GM12891 (cell line): Measurements from ENCODE around the gene DIP2B.

Experiments used
- DNase-seq: peaks from one replicate; pipeline ENCODE4 v3.0.0; 2011; ENCODE audit warnings: low spot score; ENCODE audit not compliant: insufficient read length
- FAIRE-seq: peaks from 2 replicates; lab custom pipeline; 2011; peaks lifted over from hg19 to GRCh38; lab: Jason Lieb, UNC
- PAX5 ChIP-seq: IDR thresholded peaks from 2 replicates; pipeline ENCODE4 v1.6.1; 2011; ENCODE audit warnings: low read length, moderate library complexity, mild to moderate bottlenecking; ENCODE audit not compliant: insufficient read depth, severe bottlenecking
- POLR2A ChIP-seq: IDR thresholded peaks from 2 replicates; pipeline ENCODE4 v1.6.1; 2011; ENCODE audit warnings: low read depth, low read length, control low read depth
- POLR2AphosphoS5 ChIP-seq: IDR thresholded peaks from 2 replicates; pipeline ENCODE4 v1.6.1; 2011; ENCODE audit warnings: low read depth, low read length, control low read depth
- POU2F2 ChIP-seq: IDR thresholded peaks from 2 replicates; pipeline ENCODE4 v1.6.1; 2011; ENCODE audit warnings: low read depth, mild to moderate bottlenecking, control low read depth, low read length, moderate library complexity
- SPI1 ChIP-seq: IDR thresholded peaks from 2 replicates; pipeline ENCODE4 v1.6.1; 2011; ENCODE audit warnings: low read depth, low read length, control low read depth
- TAF1 ChIP-seq: IDR thresholded peaks from 2 replicates; pipeline ENCODE4 v1.6.1; 2011; ENCODE audit warnings: low read depth, low read length, control low read depth

Gene DIP2B

GRCh38 chr12:50640321-50640939, 135.6 kb downstream of the DIP2B start:
- no peak for FAIRE-seq
- TF ChIP-seq TAF1 (no peak), POU2F2 (no peak), SPI1 (no peak), POLR2A (no peak), POLR2AphosphoS5 (no peak), PAX5 (no peak)
- no peak for DNase-seq

- no peak for TF ChIP-seq SPI1
- TF ChIP-seq POU2F2: no peak
- no peak for TF ChIP-seq POLR2AphosphoS5
- no peak for TF ChIP-seq POLR2A
- TF ChIP-seq PAX5: no peak
- TF ChIP-seq TAF1: no peak
- no peak for DNase-seq
- FAIRE-seq: no peak
These were observed 136.8 kb downstream of the DIP2B start for GRCh38 chr12:50641566-50641965.

GRCh38 chr12:50642035-50642451, 137.3 kb downstream of the DIP2B start:
- FAIRE-seq (no peak), DNase-seq (no peak)
- TF ChIP-seq SPI1: no peak
- no peak for TF ChIP-seq POLR2A
- TF ChIP-seq POLR2AphosphoS5: no peak
- no peak for TF ChIP-seq PAX5
- TF ChIP-seq POU2F2: no peak
- TF ChIP-seq TAF1: no peak

- TF ChIP-seq POLR2A (no peak), PAX5 (no peak), POU2F2 (no peak), POLR2AphosphoS5 (no peak), SPI1 (no peak)
- no peak for DNase-seq
- no peak for FAIRE-seq
These were observed 138.0 kb downstream of the DIP2B start for GRCh38 chr12:50642761-50643160.

GRCh38 chr12:50647031-50647430, 142.2 kb downstream of the DIP2B start:
- no peak for TF ChIP-seq POLR2A
- TF ChIP-seq TAF1: no peak
- TF ChIP-seq POU2F2: no peak
- TF ChIP-seq SPI1: no peak
- FAIRE-seq (no peak), DNase-seq (no peak)

- TF ChIP-seq POU2F2 (no peak), POLR2A (no peak), TAF1 (no peak), POLR2AphosphoS5 (no peak), SPI1 (no peak), PAX5 (no peak)
- DNase-seq (no peak), FAIRE-seq (no peak)
These were observed 142.7 kb downstream of the DIP2B start for GRCh38 chr12:50647479-50647878.

- no peak for DNase-seq
- no peak for FAIRE-seq
- TF ChIP-seq POLR2A: no peak
- no peak for TF ChIP-seq POU2F2
- no peak for TF ChIP-seq POLR2AphosphoS5
- TF ChIP-seq SPI1: no peak
- TF ChIP-seq TAF1: no peak
- TF ChIP-seq PAX5: no peak
These were observed 145.5 kb downstream of the DIP2B start for GRCh38 chr12:50650285-50650684.

GRCh38 chr12:50655374-50655921, 150.7 kb downstream of the DIP2B start:
- no peak for TF ChIP-seq SPI1
- no peak for TF ChIP-seq PAX5
- no peak for TF ChIP-seq POU2F2
- no peak for TF ChIP-seq TAF1
- DNase-seq (no peak), FAIRE-seq (no peak)

GRCh38 chr12:50659260-50659659, 154.5 kb downstream of the DIP2B start:
- FAIRE-seq: no peak
- no peak for DNase-seq
- TF ChIP-seq SPI1 (no peak), POLR2A (no peak), POLR2AphosphoS5 (no peak), PAX5 (no peak), POU2F2 (no peak), TAF1 (no peak)
